Measurements from ENCODE around the gene SLC35A1.
A peak's percentile ranks its signal among the peaks of the same experiment; 100 is the strongest.
"Not testable (repeated sequence)": the region's sequence is repeated elsewhere in the genome, so short reads cannot be mapped to it uniquely, and the experiment has no call there.

Gene SLC35A1

GRCh38 chr6:87484491-87484890 lies 11.7 kb downstream of the SLC35A1 start:
- Histone ChIP-seq H3K27ac (ENCODE audit: low read length, poor library complexity, severe bottlenecking) (no peak overlapping the region), H3K79me1 (replicated peaks; ENCODE audit: low read length, poor library complexity, severe bottlenecking) (peaks cover 8% of the 10 kb centered on the region), H4K8ac (ENCODE audit: low read length) (no peak overlapping the region), H3K18ac (ENCODE audit: low read depth in 1 of 2, low read length in 2 of 2) (no peak overlapping the region), H3K27me3 (ENCODE audit: control insufficient read depth in 1 of 2, insufficient read depth in 1 of 2, low read length in 2 of 2) (no peaks in the 10 kb centered on the region), H2BK15ac (ENCODE audit: low read depth, poor library complexity, severe bottlenecking) (no peak overlapping the region), H2AK5ac (ENCODE audit: low read length, severe bottlenecking) (no peak overlapping the region), H3K23ac (ENCODE audit: low read length in 2 of 2) (no peak overlapping the region), H3K9me3 (ENCODE audit: control insufficient read depth, low read length) (peaks cover 7% of the 10 kb centered on the region), H3K4me2 (ENCODE audit: low read length, poor library complexity, severe bottlenecking) (no peak overlapping the region), H2BK12ac (ENCODE audit: low read length in 2 of 2) (no peak overlapping the region), H2BK5ac (ENCODE audit: low read depth, low read length, poor library complexity, severe bottlenecking) (no peak overlapping the region), H3K14ac (ENCODE audit: low read length in 2 of 2) (no peak overlapping the region), H3K4me1 (ENCODE audit: control insufficient read depth, insufficient read depth, low read depth, low read length) (peaks cover 6% of the 10 kb centered on the region), H2BK120ac (ENCODE audit: low read depth, low read length) (no peak overlapping the region), H3K36me3 (ENCODE audit: control insufficient read depth in 1 of 2, insufficient read depth in 2 of 2, low read depth in 1 of 2, low read length in 2 of 2) (peaks cover 4 to 23% of the 10 kb centered on the region in 2 experiments), H3K4me3 (ENCODE audit: insufficient read depth in 1 of 2, low read depth in 1 of 2, low read length in 2 of 2) (no peak overlapping the region), H3K4ac (ENCODE audit: low read depth in 1 of 2, low read length in 2 of 2) (no peak overlapping the region), H3K9ac (ENCODE audit: low read length) (no peak overlapping the region), H4K91ac (ENCODE audit: low read length) (no peak overlapping the region), H2AFZ (ENCODE audit: low read depth, low read length) (no peak overlapping the region)
- DNase-seq = no peak
- 97% methylated on average over 7 of the region's 7 CpGs for WGBS

GRCh38 chr6:87487555-87487954 lies 14.8 kb downstream of the SLC35A1 start:
- Histone ChIP-seq H3K9me3 (ENCODE audit: control insufficient read depth, low read length) (peaks cover 7% of the 10 kb centered on the region), H3K27ac (ENCODE audit: low read length, poor library complexity, severe bottlenecking) (no peak overlapping the region), H2BK120ac (ENCODE audit: low read depth, low read length) (no peak overlapping the region), H2BK12ac (ENCODE audit: low read length in 2 of 2) (no peak overlapping the region), H3K79me1 (replicated peaks; ENCODE audit: low read length, poor library complexity, severe bottlenecking) (peaks cover 10% of the 10 kb centered on the region), H3K27me3 (ENCODE audit: control insufficient read depth in 1 of 2, insufficient read depth in 1 of 2, low read length in 2 of 2) (no peaks in the 10 kb centered on the region), H4K8ac (ENCODE audit: low read length) (no peak overlapping the region), H3K4ac (ENCODE audit: low read depth in 1 of 2, low read length in 2 of 2) (no peak overlapping the region), H3K4me1 (ENCODE audit: control insufficient read depth, insufficient read depth, low read depth, low read length) (peaks cover 6% of the 10 kb centered on the region), H2BK15ac (ENCODE audit: low read depth, poor library complexity, severe bottlenecking) (no peak overlapping the region), H3K18ac (ENCODE audit: low read depth in 1 of 2, low read length in 2 of 2) (no peak overlapping the region), H3K23ac (ENCODE audit: low read length in 2 of 2) (no peak overlapping the region), H3K14ac (ENCODE audit: low read length in 2 of 2) (no peak overlapping the region), H2AFZ (ENCODE audit: low read depth, low read length) (no peak overlapping the region), H3K36me3 (ENCODE audit: control insufficient read depth in 1 of 2, insufficient read depth in 2 of 2, low read depth in 1 of 2, low read length in 2 of 2) (peaks cover 4 to 27% of the 10 kb centered on the region in 2 experiments), H2BK5ac (ENCODE audit: low read depth, low read length, poor library complexity, severe bottlenecking) (no peak overlapping the region), H3K4me2 (ENCODE audit: low read length, poor library complexity, severe bottlenecking) (no peak overlapping the region), H3K9ac (ENCODE audit: low read length) (no peak overlapping the region), H3K4me3 (ENCODE audit: insufficient read depth in 1 of 2, low read depth in 1 of 2, low read length in 2 of 2) (no peak overlapping the region), H2AK5ac (ENCODE audit: low read length, severe bottlenecking) (no peak overlapping the region), H4K91ac (ENCODE audit: low read length) (no peak overlapping the region)
- WGBS = 80% methylated on average over 4 of the region's 4 CpGs
- DNase-seq = peak; percentile 9

- H3K36me3 ChIP-seq (ENCODE audit: control insufficient read depth in 1 of 2, insufficient read depth in 2 of 2, low read depth in 1 of 2, low read length in 2 of 2) = peaks cover 4 to 29% of the 10 kb centered on the region in 2 experiments
- H3K4me3 ChIP-seq (ENCODE audit: insufficient read depth in 1 of 2, low read depth in 1 of 2, low read length in 2 of 2); H3K79me1 ChIP-seq (replicated peaks; ENCODE audit: low read length, poor library complexity, severe bottlenecking); H2AFZ ChIP-seq (ENCODE audit: low read depth, low read length); H3K4ac ChIP-seq (ENCODE audit: low read depth in 1 of 2, low read length in 2 of 2); H3K4me2 ChIP-seq (ENCODE audit: low read length, poor library complexity, severe bottlenecking); H4K8ac ChIP-seq (ENCODE audit: low read length); H2BK120ac ChIP-seq (ENCODE audit: low read depth, low read length); H3K27me3 ChIP-seq (ENCODE audit: control insufficient read depth in 1 of 2, insufficient read depth in 1 of 2, low read length in 2 of 2); H2BK12ac ChIP-seq (ENCODE audit: low read length in 2 of 2); H3K18ac ChIP-seq (ENCODE audit: low read depth in 1 of 2, low read length in 2 of 2); H2BK5ac ChIP-seq (ENCODE audit: low read depth, low read length, poor library complexity, severe bottlenecking); DNase-seq; H3K9ac ChIP-seq (ENCODE audit: low read length); H3K14ac ChIP-seq (ENCODE audit: low read length in 2 of 2); H4K91ac ChIP-seq (ENCODE audit: low read length); H3K4me1 ChIP-seq (ENCODE audit: control insufficient read depth, insufficient read depth, low read depth, low read length); H3K23ac ChIP-seq (ENCODE audit: low read length in 2 of 2); H3K9me3 ChIP-seq (ENCODE audit: control insufficient read depth, low read length); H2BK15ac ChIP-seq (ENCODE audit: low read depth, poor library complexity, severe bottlenecking); H2AK5ac ChIP-seq (ENCODE audit: low read length, severe bottlenecking); H3K27ac ChIP-seq (ENCODE audit: low read length, poor library complexity, severe bottlenecking): not testable (repeated sequence)
- WGBS = 94% methylated on average over 6 of the region's 8 CpGs
These were observed 16.6 kb downstream of the SLC35A1 start for GRCh38 chr6:87489326-87489725.

GRCh38 chr6:87494761-87495422 lies 22.1 kb downstream of the SLC35A1 start:
- Histone ChIP-seq H3K4me1 (ENCODE audit: control insufficient read depth, insufficient read depth, low read depth, low read length) (peaks cover 1% of the 10 kb centered on the region), H3K79me1 (replicated peaks; ENCODE audit: low read length, poor library complexity, severe bottlenecking) (peaks cover 12% of the 10 kb centered on the region), H2BK12ac (ENCODE audit: low read length in 2 of 2) (no peak overlapping the region), H3K14ac (ENCODE audit: low read length in 2 of 2) (no peak overlapping the region), H3K18ac (ENCODE audit: low read depth in 1 of 2, low read length in 2 of 2) (no peak overlapping the region), H3K23ac (ENCODE audit: low read length in 2 of 2) (no peak overlapping the region), H4K91ac (ENCODE audit: low read length) (no peak overlapping the region), H3K4ac (ENCODE audit: low read depth in 1 of 2, low read length in 2 of 2) (no peak overlapping the region), H3K9ac (ENCODE audit: low read length) (no peak overlapping the region), H2AK5ac (ENCODE audit: low read length, severe bottlenecking) (no peak overlapping the region), H3K27ac (ENCODE audit: low read length, poor library complexity, severe bottlenecking) (no peak overlapping the region), H3K9me3 (ENCODE audit: control insufficient read depth, low read length) (no peaks in the 10 kb centered on the region), H3K27me3 (ENCODE audit: control insufficient read depth in 1 of 2, insufficient read depth in 1 of 2, low read length in 2 of 2) (no peaks in the 10 kb centered on the region), H3K4me3 (ENCODE audit: insufficient read depth in 1 of 2, low read depth in 1 of 2, low read length in 2 of 2) (no peak overlapping the region), H2AFZ (ENCODE audit: low read depth, low read length) (no peak overlapping the region), H3K4me2 (ENCODE audit: low read length, poor library complexity, severe bottlenecking) (no peak overlapping the region), H4K8ac (ENCODE audit: low read length) (no peak overlapping the region), H2BK120ac (ENCODE audit: low read depth, low read length) (no peak overlapping the region), H3K36me3 (ENCODE audit: control insufficient read depth in 1 of 2, insufficient read depth in 2 of 2, low read depth in 1 of 2, low read length in 2 of 2) (peaks cover 3 to 45% of the 10 kb centered on the region in 2 experiments), H2BK5ac (ENCODE audit: low read depth, low read length, poor library complexity, severe bottlenecking) (no peak overlapping the region), H2BK15ac (ENCODE audit: low read depth, poor library complexity, severe bottlenecking) (no peak overlapping the region)
- DNase-seq = no peak
- 98% methylated on average over 5 of the region's 8 CpGs for WGBS
